ENCODE results near the gene OR4D1. TPM values are rescaled to one million over a fixed set of nuclear protein-coding genes. Genes with fewer than 3 reads are reported as not detected.
A peak's percentile ranks its signal among the peaks of the same experiment; 100 is the strongest.
"Not testable (repeated sequence)": the region's sequence is repeated elsewhere in the genome, so short reads cannot be mapped to it uniquely, and the experiment has no call there.

The OR4D1 gene
- total RNA-seq, result under 1 TPM; 0.14 to 0.22 TPM

GRCh38 chr17:58147930-58148434 lies at the start of gene OR4D1:
Gene OR4D1, plus strand, starts transcription at chr17:58148384. Its CDS starts 6,770 bp downstream, at chr17:58155154.
- no peak for DNase-seq
- peaks cover 26% of the 10 kb centered on the region for H3K9me3 Mint-ChIP-seq
- peaks cover 22% of the 10 kb centered on the region for H3K36me3 Mint-ChIP-seq
- H3K4me3 Mint-ChIP-seq, result no peak within 1 kb of the TSS
- H3K27ac Mint-ChIP-seq, result no peak within 1 kb of the TSS
- H3K4me1 Mint-ChIP-seq, result peaks cover 11% of the 10 kb centered on the region
- H3K27me3 Mint-ChIP-seq, result no peaks in the 10 kb centered on the region

DNA sequence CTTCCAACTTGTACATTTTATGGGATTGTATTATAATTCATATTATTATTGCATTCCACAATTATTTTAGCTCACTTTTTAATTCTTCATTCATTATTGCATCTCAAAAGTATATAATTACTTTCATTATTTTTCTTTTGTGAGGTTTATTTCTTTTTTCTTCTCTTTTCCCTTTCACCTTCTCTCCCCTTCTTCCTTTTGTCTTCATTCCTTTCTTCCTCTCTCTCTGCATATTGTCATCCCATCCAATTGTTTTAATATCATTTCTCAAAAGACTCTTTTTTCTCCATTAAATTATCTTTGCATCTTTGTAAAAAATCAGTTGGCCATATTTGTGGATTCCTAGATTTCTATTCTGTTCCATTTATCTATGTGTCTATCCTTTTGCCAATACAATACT lies 47.7 kb upstream of the OR4D1 start:
- DNase-seq, result no peak
- H3K9me3 Mint-ChIP-seq, result no peaks in the 10 kb centered on the region
- no peaks in the 10 kb centered on the region for H3K36me3 Mint-ChIP-seq
- H3K4me1 Mint-ChIP-seq, result peaks cover 4% of the 10 kb centered on the region
- H3K27me3 Mint-ChIP-seq, result no peaks in the 10 kb centered on the region
- no peak overlapping the region for H3K27ac Mint-ChIP-seq
- no peak overlapping the region for H3K4me3 Mint-ChIP-seq

- H3K9me3 Mint-ChIP-seq, H3K27ac Mint-ChIP-seq, H3K4me1 Mint-ChIP-seq, H3K4me3 Mint-ChIP-seq, DNase-seq, H3K27me3 Mint-ChIP-seq, H3K36me3 Mint-ChIP-seq: not testable (repeated sequence)
Observed at GRCh38 chr17:58101898-58102297, 46.3 kb upstream of the OR4D1 start.

- Mint-ChIP-seq H3K36me3 (no peaks in the 10 kb centered on the region), H3K27ac (no peak overlapping the region), H3K4me1 (no peaks in the 10 kb centered on the region), H3K4me3 (no peak overlapping the region), H3K27me3 (no peaks in the 10 kb centered on the region), H3K9me3 (peaks cover 2% of the 10 kb centered on the region)
- DNase-seq, result no peak
Observed at GRCh38 chr17:58105093-58105492, 43.1 kb upstream of the OR4D1 start.

- Mint-ChIP-seq H3K27ac (no peak overlapping the region), H3K9me3 (peaks cover 2% of the 10 kb centered on the region), H3K36me3 (no peaks in the 10 kb centered on the region), H3K27me3 (no peaks in the 10 kb centered on the region), H3K4me1 (no peaks in the 10 kb centered on the region), H3K4me3 (no peak overlapping the region)
- DNase-seq, result no peak
Observed at GRCh38 chr17:58107306-58107705, 40.9 kb upstream of the OR4D1 start.

DNA sequence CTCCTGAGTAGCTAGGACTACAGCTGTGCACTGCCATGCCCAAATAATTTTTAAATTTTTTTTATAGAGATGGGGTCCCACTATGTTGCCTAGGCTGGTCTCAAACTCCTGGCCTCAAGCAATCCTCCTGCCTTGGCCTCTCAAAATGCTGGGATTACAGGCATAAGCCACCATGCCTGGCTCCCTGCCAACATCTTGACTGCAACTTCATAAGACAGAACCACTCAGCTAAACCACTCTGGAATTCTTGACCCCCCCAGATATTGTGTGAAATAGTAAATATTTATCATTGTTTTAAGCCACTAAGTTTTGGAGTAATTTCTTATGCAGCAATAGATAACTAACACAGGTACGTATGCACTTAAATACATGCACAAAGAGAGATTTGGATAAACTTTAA lies 39.0 kb upstream of the OR4D1 start:
- H3K4me3 Mint-ChIP-seq, result no peak overlapping the region
- no peaks in the 10 kb centered on the region for H3K4me1 Mint-ChIP-seq
- DNase-seq, result no peak
- H3K36me3 Mint-ChIP-seq, result no peaks in the 10 kb centered on the region
- H3K27me3 Mint-ChIP-seq, result no peaks in the 10 kb centered on the region
- H3K9me3 Mint-ChIP-seq, result peaks cover 2% of the 10 kb centered on the region
- H3K27ac Mint-ChIP-seq, result no peak overlapping the region

DNA sequence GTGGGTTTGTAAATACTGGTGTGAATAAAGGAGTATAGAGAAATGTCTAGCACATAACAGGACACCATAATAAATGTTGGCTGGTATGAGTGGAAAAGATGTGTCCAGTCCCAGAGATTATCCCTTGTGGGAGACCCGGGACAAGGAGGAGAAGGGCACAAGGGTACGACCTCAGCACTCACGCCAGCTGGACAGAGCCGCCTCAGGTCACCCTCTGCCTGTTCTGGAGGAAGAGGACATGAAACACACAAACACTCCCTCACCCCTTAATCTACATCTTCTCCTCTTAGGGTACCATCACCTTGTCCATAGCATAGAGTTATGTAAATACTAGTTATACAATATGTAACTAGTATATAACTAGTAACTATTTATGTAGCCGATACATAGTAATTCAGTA lies 38.2 kb upstream of the OR4D1 start:
- H3K4me3 Mint-ChIP-seq, result no peak overlapping the region
- H3K9me3 Mint-ChIP-seq, result peaks cover 2% of the 10 kb centered on the region
- no peaks in the 10 kb centered on the region for H3K27me3 Mint-ChIP-seq
- no peak overlapping the region for H3K27ac Mint-ChIP-seq
- H3K4me1 Mint-ChIP-seq, result no peaks in the 10 kb centered on the region
- no peaks in the 10 kb centered on the region for H3K36me3 Mint-ChIP-seq
- no peak for DNase-seq

GRCh38 chr17:58111676-58112075 lies 36.5 kb upstream of the OR4D1 start:
- peaks cover 2% of the 10 kb centered on the region for H3K9me3 Mint-ChIP-seq
- H3K4me3 Mint-ChIP-seq, result no peak overlapping the region
- no peaks in the 10 kb centered on the region for H3K27me3 Mint-ChIP-seq
- H3K4me1 Mint-ChIP-seq, result no peaks in the 10 kb centered on the region
- no peak for DNase-seq
- no peaks in the 10 kb centered on the region for H3K36me3 Mint-ChIP-seq
- no peak overlapping the region for H3K27ac Mint-ChIP-seq

DNA sequence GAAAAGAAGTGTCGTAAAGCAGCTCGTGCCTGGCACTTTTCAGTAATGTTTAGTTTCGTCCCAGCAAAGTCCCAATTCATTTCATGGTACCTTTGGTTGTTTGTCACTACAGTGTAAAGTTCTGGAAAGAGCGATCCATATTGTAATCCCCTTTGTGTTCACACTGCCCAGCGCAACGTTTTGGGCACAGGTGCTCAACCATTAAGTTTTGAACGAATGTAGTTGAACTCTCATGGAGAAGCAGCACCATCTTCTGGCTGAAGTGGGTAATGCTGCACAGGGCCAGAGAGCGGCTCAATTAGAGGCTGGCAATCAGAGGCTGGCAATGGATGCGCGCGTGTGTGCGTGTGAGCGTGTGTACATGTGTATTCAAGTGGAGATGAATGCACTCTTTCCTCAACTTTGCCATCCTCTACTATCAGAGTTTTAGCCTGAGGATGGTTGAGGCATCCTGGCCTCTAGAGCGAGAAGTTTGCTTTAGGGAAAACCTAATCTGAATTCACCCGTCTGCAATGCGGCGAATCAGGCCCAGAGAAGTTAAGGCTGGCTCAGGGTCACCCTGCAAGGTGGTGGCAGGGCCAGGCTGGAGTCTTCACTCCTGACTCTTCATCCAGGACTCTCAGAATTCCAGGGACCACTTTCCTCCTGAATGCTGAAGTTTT lies 35.1 kb upstream of the OR4D1 start:
- no peaks in the 10 kb centered on the region for H3K27me3 Mint-ChIP-seq
- H3K9me3 Mint-ChIP-seq, result no peaks in the 10 kb centered on the region
- peak; percentile 75 for DNase-seq
- no peaks in the 10 kb centered on the region for H3K4me1 Mint-ChIP-seq
- no peak overlapping the region for H3K27ac Mint-ChIP-seq
- no peak overlapping the region for H3K4me3 Mint-ChIP-seq
- H3K36me3 Mint-ChIP-seq, result no peaks in the 10 kb centered on the region

- Mint-ChIP-seq H3K9me3 (no peaks in the 10 kb centered on the region), H3K4me1 (no peaks in the 10 kb centered on the region), H3K27me3 (peaks cover 3% of the 10 kb centered on the region), H3K36me3 (no peaks in the 10 kb centered on the region), H3K27ac (no peak overlapping the region), H3K4me3 (no peak overlapping the region)
- DNase-seq, result no peak
Observed at GRCh38 chr17:58113947-58114346, 34.2 kb upstream of the OR4D1 start.

- Mint-ChIP-seq H3K27ac (no peak overlapping the region), H3K4me3 (no peak overlapping the region), H3K27me3 (peaks cover 4% of the 10 kb centered on the region), H3K9me3 (no peaks in the 10 kb centered on the region), H3K4me1 (peaks cover 5% of the 10 kb centered on the region), H3K36me3 (no peaks in the 10 kb centered on the region)
- no peak for DNase-seq
Observed at GRCh38 chr17:58117382-58117781, 30.8 kb upstream of the OR4D1 start.

DNA sequence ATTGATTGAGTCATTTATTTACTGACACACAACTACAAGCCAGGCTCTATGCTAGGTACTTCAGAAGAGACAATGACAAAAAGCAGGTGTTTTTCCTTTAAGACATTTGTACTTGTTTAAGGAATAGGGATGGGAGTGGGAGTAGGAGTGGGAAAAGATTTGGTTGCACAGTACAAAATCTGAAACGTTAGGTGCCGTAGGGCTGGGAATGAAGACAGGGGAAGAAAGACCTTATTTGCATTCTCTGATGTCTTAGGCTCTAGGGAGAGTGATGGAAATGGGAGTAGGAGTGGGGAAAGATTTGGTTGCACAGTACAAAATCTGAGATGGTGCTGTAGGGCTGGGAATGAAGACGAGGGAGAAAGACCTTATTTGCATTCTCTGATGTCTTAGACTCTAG lies 28.7 kb upstream of the OR4D1 start:
- no peaks in the 10 kb centered on the region for H3K9me3 Mint-ChIP-seq
- no peak overlapping the region for H3K4me3 Mint-ChIP-seq
- peaks cover 4% of the 10 kb centered on the region for H3K27me3 Mint-ChIP-seq
- H3K27ac Mint-ChIP-seq, result no peak overlapping the region
- no peak for DNase-seq
- no peaks in the 10 kb centered on the region for H3K36me3 Mint-ChIP-seq
- H3K4me1 Mint-ChIP-seq, result peaks cover 6% of the 10 kb centered on the region

DNA sequence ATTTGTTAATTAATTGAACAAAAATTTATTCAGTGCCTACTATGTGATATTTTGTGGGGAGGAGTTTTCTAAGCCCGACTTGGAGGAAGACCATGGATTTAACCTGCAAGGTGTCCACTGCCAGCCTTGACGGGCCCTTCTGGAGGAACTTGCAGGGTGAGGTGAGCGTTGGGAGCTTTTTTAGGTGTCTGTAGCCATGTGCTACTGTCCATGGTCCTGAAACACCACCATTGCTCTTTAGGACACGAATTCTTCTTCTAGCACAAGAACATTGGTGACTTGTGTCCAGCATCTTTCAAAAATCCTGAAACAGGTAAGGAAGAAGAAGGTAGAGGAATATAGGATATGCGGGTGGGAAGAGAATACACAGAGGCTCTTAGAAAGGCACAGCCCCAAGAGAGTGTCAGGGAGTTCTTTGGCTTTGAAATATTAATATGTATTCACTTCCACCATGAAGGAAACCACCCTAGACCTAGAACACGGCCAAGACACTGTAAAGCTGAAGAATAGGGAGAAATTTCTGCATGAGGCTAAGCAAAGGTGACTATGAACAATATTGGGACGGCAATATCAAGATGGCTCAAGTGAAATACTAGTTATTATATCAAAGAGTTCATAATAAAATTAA lies 27.9 kb upstream of the OR4D1 start:
- no peak overlapping the region for H3K4me3 Mint-ChIP-seq
- peaks cover 4% of the 10 kb centered on the region for H3K27me3 Mint-ChIP-seq
- H3K36me3 Mint-ChIP-seq, result no peaks in the 10 kb centered on the region
- DNase-seq, result peak; percentile 27
- no peak overlapping the region for H3K27ac Mint-ChIP-seq
- no peaks in the 10 kb centered on the region for H3K9me3 Mint-ChIP-seq
- peaks cover 6% of the 10 kb centered on the region for H3K4me1 Mint-ChIP-seq

- H3K9me3 Mint-ChIP-seq, result no peaks in the 10 kb centered on the region
- no peak overlapping the region for H3K4me3 Mint-ChIP-seq
- DNase-seq, result no peak
- H3K4me1 Mint-ChIP-seq, result peaks cover 6% of the 10 kb centered on the region
- H3K27me3 Mint-ChIP-seq, result peaks cover 4% of the 10 kb centered on the region
- H3K27ac Mint-ChIP-seq, result no peak overlapping the region
- no peaks in the 10 kb centered on the region for H3K36me3 Mint-ChIP-seq
Observed at GRCh38 chr17:58121925-58122324, 26.3 kb upstream of the OR4D1 start.

GRCh38 chr17:58127846-58128245 lies 20.3 kb upstream of the OR4D1 start:
- Mint-ChIP-seq H3K36me3 (no peaks in the 10 kb centered on the region), H3K9me3 (no peaks in the 10 kb centered on the region), H3K4me1 (peaks cover 3% of the 10 kb centered on the region), H3K4me3 (no peak overlapping the region), H3K27ac (no peak overlapping the region), H3K27me3 (no peaks in the 10 kb centered on the region)
- DNase-seq, result no peak

- not testable (repeated sequence) for H3K36me3 Mint-ChIP-seq, H3K27me3 Mint-ChIP-seq, DNase-seq, H3K27ac Mint-ChIP-seq, H3K4me1 Mint-ChIP-seq, H3K4me3 Mint-ChIP-seq, H3K9me3 Mint-ChIP-seq
Observed at GRCh38 chr17:58132697-58133096, 15.5 kb upstream of the OR4D1 start.

Measured in activated naive CD8-positive, alpha-beta T cell treated with anti-CD3 and anti-CD28 coated beads for 36 hours (primary cell).